Cardiac muscle cell (in vitro differentiated cells and primary cell): ENCODE measurements around the gene RIMS4. TPM values are rescaled to one million over a fixed set of nuclear protein-coding genes. Genes with fewer than 3 reads are reported as not detected.

ENCODE experiments used
- DNase-seq, 2 donors: peaks; one replicate each; pipeline versions ENCODE4 v3.0.0 to v3.0.0-alpha.2; 2010 to 2017; ENCODE audit warnings: low read depth in 1 of 2, low spot score in 1 of 2
- H3K27ac ChIP-seq: fragments of 200-600 bp; sonication (generic); 2 replicates; pipeline ENCODE4 v1.5.1; 2016
- H3K27me3 ChIP-seq: fragments of 200-600 bp; sonication (generic); 2 replicates; pipeline ENCODE4 v1.6.0; 2016; ENCODE audit warnings: control low read depth
- H3K36me3 ChIP-seq: fragments of 200-600 bp; sonication (generic); 2 replicates; pipeline ENCODE4 v1.5.1; 2016; ENCODE audit warnings: control low read depth
- H3K4me1 ChIP-seq: fragments of 200-600 bp; sonication (generic); 2 replicates; pipeline ENCODE4 v1.8.1; 2017; ENCODE audit warnings: low read depth, mild to moderate bottlenecking, mixed run types
- H3K4me3 ChIP-seq: fragments of 200-600 bp; sonication (generic); 2 replicates; pipeline ENCODE4 v1.5.1; 2016; ENCODE audit warnings: mild to moderate bottlenecking
- H3K9me3 ChIP-seq: fragments of 200-600 bp; sonication (generic); 2 replicates; pipeline ENCODE4 v1.5.1; 2017; ENCODE audit warnings: low read depth, mild to moderate bottlenecking, control low read depth
- polyA plus RNA-seq: library from polyadenylated mRNA; unstranded; fragments of >200 nt; fragmentation: Nextera tagmentation; extraction: Ambion mirVana; gene quantifications from 2 replicates; pipeline ENCODE4 v1.2.1, GENCODE V29; 2016
- total RNA-seq: library from RNA; depleted of rRNA; stranded (reverse); fragments of >200 nt; gene quantifications from 2 replicates; pipeline ENCODE4 v1.2.3, GENCODE V29; 2016
- TF ChIP-seq, protein P1 (sequence below): IDR thresholded peaks from 2 replicates; pipeline ENCODE4 v1.5.1; 2012; ENCODE audit warnings: low read depth, mild to moderate bottlenecking, low read length

RIMS4 gene
- total and polyA plus RNA-seq, 2 experiments from 2014 or later = 3.6 to 4.3 TPM

DNA sequence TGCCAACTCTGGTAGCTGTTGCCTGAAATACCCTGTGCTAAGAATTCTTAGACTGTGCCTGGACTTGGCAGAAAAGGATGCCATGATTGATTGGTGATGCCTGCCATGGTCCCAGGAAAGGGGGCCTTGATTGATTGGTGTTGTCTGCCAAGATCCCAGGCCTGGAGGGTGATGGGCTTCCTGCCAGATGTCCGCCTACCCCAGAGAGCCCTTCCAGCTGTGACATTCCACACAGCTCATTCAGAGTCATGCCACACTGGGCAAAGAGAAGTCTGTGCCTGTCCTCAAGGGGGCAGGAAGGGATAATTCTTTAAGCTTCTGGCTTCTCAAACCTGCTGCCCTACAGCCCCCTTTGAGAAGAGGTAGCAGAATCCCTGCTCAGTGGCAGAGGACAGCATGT is 24.6 kb downstream of the RIMS4 start:
- Histone ChIP-seq H3K4me1 (peaks cover 8% of the 10 kb centered on the region), H3K9me3 (no peaks in the 10 kb centered on the region), H3K27me3 (no peaks in the 10 kb centered on the region), H3K27ac (no peak overlapping the region), H3K36me3 (no peaks in the 10 kb centered on the region), H3K4me3 (no peak overlapping the region)
- TF ChIP-seq, protein P1, sequence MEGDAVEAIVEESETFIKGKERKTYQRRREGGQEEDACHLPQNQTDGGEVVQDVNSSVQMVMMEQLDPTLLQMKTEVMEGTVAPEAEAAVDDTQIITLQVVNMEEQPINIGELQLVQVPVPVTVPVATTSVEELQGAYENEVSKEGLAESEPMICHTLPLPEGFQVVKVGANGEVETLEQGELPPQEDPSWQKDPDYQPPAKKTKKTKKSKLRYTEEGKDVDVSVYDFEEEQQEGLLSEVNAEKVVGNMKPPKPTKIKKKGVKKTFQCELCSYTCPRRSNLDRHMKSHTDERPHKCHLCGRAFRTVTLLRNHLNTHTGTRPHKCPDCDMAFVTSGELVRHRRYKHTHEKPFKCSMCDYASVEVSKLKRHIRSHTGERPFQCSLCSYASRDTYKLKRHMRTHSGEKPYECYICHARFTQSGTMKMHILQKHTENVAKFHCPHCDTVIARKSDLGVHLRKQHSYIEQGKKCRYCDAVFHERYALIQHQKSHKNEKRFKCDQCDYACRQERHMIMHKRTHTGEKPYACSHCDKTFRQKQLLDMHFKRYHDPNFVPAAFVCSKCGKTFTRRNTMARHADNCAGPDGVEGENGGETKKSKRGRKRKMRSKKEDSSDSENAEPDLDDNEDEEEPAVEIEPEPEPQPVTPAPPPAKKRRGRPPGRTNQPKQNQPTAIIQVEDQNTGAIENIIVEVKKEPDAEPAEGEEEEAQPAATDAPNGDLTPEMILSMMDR = peak; percentile 14
- DNase-seq = peak; percentile 13 to 35

DNA sequence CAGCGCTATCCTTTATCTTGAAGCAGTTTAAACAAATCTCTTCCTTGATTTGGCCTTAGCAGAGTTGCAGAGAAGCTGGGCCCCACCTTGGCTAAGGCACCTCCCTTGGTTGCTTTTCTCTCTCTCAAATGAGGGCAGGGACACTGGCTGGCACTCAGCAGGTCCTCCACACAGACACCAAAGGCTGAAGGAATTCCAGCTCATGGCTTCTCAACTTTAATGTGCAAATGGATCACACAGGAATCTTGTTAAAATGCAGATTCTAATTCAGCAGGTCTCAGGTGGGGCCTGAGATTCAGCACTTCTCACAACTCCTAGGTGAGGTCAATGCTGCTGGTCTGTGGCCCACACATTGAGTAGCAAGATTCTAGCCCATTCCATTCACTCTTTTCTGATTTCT is 25.7 kb downstream of the RIMS4 start:
- Histone ChIP-seq H3K4me1 (no peaks in the 10 kb centered on the region), H3K4me3 (no peak overlapping the region), H3K9me3 (no peaks in the 10 kb centered on the region), H3K27ac (no peak overlapping the region), H3K27me3 (no peaks in the 10 kb centered on the region), H3K36me3 (no peaks in the 10 kb centered on the region)
- TF ChIP-seq, protein P1 = no peak
- no peak for DNase-seq

DNA sequence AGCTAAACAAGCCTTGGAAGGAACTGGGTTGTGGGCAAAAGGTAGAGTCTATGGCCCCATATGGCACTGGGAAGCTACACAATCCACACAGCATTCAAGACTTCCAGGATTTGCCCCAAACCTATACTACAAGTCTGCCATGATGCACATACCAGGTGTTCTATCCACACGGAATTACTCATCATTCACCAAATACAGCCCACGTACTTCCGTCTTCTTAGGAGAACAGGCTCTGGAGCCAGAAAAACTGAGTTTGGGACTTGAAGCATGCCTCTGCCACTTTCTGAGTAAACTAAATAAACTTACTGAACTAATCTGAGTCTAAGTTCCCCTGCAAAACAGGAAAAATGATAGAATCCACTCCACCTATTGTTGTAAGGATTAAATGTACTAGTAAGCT is 28.6 kb downstream of the RIMS4 start:
- no peaks in the 10 kb centered on the region for H3K4me1 ChIP-seq

DNA sequence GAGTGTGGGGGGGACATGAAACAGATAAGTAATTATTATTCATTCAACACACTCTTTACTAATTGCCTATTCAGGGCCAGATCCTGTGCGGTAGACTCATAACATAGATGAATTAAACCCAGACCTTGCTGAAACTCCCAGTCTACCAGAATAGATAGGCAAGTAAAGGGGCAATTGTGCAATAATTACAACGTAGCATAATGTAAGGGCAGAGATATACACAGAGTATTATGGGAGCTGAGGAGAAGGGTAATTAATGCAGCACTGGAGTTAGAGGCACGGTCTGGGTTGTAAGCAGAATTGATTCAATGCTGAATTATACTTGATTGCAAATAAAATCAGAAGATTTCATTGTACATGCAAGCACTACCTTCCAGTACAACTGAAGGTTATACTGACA is 29.2 kb downstream of the RIMS4 start:
- Histone ChIP-seq H3K27ac (no peak overlapping the region), H3K27me3 (no peaks in the 10 kb centered on the region), H3K4me3 (no peak overlapping the region), H3K9me3 (no peaks in the 10 kb centered on the region), H3K4me1 (no peaks in the 10 kb centered on the region), H3K36me3 (no peaks in the 10 kb centered on the region)
- TF ChIP-seq, protein P1 = no peak
- no peak for DNase-seq

More for the DNA sequence above, 28.6 kb downstream of the RIMS4 start:
- Histone ChIP-seq H3K27me3 (no peaks in the 10 kb centered on the region), H3K9me3 (no peaks in the 10 kb centered on the region), H3K36me3 (no peaks in the 10 kb centered on the region), H3K27ac (no peak overlapping the region), H3K4me3 (no peak overlapping the region)
- no peak for DNase-seq
- TF ChIP-seq, protein P1 = no peak

DNA sequence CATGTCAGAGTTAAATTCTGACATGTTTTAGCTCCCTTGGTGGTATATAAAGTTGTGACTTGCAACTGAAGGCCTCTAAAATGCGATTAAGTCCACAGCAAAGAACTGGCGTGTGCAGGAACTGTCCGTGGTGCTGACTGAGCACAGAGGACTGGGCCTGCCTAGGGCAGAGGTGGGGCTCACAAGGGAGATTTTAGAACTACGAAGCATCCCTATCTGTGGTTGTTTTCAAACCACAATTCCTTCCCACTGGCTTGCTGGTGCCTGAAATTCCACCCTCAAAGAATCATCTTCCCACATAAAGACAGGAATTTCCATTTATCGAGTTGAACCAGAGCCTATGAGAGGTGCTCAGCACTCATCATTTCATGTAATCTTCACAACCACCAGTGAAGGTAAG is 30.1 kb downstream of the RIMS4 start:
- Histone ChIP-seq H3K4me1 (no peaks in the 10 kb centered on the region), H3K36me3 (no peaks in the 10 kb centered on the region), H3K4me3 (no peak overlapping the region), H3K9me3 (no peaks in the 10 kb centered on the region), H3K27me3 (no peaks in the 10 kb centered on the region), H3K27ac (no peak overlapping the region)
- TF ChIP-seq, protein P1 = no peak
- DNase-seq = peak; percentile 78 to 88

DNA sequence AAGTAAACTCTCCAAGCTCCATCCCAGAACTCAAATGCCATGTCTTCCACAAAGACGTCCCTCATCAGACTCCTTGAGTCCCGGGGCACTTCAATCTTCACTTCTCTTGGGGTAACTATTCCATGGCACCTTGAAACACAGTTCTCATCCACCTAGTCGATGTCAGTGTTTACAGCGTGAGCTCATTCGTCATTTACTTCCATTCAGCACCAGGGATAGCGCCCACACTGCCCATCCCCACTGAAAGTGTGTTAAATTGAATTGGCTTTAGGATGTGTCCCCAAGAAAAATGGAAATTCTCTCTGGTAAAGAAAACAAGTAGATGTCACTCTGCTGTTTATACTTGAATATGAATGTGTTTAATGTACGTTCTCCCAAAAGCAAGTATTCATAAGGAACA is 33.4 kb downstream of the RIMS4 start:
- H3K27ac ChIP-seq = no peak overlapping the region
- H3K27me3 ChIP-seq = no peaks in the 10 kb centered on the region
- DNase-seq = peak; percentile 50 to 74
- H3K36me3 ChIP-seq = no peaks in the 10 kb centered on the region
- H3K9me3 ChIP-seq = no peaks in the 10 kb centered on the region
- H3K4me1 ChIP-seq = no peaks in the 10 kb centered on the region
- TF ChIP-seq, protein P1 = no peak
- no peak overlapping the region for H3K4me3 ChIP-seq
